Myocyte (in vitro differentiated cells): ENCODE data around the gene TMEM236. TPM values are rescaled to one million over a fixed set of nuclear protein-coding genes. Genes with fewer than 3 reads are reported as not detected.

ENCODE experiments used
- DNase-seq: peaks from one replicate; pipeline ENCODE4 v3.0.0-alpha.2; 2012; ENCODE audit warnings: low read depth
- microRNA counts: library from miRNA; unstranded; fragments of <30 nt; microRNA quantifications from one replicate; lab custom pipeline; 2016
- microRNA-seq: library from miRNA; unstranded; fragments of <30 nt; microRNA quantifications from one replicate; pipeline ENCODE4, GENCODE V29; 2016
- total RNA-seq: library from RNA; depleted of rRNA; stranded (reverse); fragments of >200 nt; gene quantifications from 2 replicates; pipeline ENCODE4 v1.2.3, GENCODE V29; 2014

Gene TMEM236
- total RNA-seq, 1 donor from 2014 or later, result 0.13 TPM

GRCh38 chr10:17817316-17817715, 65.3 kb downstream of the TMEM236 start:
- DNase-seq, result no peak

DNA sequence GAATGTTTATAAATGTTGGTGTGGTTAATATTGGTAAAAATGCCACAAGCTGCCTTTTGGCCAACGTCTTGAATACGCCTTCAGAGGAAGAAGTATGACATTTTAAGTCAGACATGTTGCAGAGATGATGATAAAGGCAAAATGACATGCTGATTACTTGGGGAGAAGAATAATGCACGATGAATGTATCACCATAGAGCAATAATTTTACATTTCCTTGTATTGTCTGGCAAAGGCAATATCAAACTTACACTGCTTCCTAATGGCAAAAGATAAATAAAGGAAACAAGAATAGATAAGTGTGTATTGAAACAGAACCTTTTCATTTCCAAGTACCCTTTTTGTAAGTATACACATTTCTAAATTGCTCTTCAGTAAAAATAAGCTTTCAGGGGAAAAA, 65.8 kb downstream of the TMEM236 start:
- DNase-seq, result no peak

DNA sequence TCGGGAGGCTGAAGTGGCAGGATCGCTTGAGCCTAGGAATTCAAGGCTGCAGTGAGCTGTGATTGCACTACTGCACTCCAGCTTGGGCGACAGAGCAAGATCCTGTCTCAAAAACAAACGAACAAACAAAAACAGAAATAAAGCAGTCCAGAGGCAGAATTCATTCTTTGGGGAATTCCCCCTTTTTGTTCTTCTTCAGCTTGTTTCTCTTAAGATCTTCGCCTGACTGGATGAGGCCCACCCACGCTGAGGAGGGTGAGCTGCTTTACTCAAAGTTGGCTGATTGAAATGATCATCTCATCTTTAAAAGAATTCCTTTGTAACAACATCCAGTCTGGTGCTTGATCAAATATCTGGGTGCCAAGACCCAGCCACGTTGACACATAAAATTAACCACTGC, 67.8 kb downstream of the TMEM236 start:
- no peak for DNase-seq

DNA sequence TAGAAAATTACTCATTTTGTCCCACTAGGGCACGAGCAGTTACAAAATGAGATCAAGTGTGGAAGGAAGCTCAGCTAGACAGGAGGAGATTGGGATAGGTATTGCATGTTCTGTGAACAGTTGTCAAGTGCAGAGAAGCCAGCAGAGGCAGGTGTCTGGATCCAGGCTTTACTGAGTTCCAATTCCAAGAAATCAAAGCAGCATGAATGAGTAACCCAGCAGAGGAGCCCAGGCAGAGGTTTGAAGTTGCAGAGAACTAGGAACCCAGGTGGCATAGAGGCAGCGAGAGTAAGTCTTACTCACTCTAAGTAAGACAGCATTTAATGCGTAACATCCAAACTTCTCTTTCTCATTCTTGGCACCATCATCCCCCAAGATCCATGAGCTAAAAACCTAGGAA, 68.9 kb downstream of the TMEM236 start:
- no peak for DNase-seq

- DNase-seq, result no peak
Observed at GRCh38 chr10:17821893-17822292, 69.9 kb downstream of the TMEM236 start.

DNA sequence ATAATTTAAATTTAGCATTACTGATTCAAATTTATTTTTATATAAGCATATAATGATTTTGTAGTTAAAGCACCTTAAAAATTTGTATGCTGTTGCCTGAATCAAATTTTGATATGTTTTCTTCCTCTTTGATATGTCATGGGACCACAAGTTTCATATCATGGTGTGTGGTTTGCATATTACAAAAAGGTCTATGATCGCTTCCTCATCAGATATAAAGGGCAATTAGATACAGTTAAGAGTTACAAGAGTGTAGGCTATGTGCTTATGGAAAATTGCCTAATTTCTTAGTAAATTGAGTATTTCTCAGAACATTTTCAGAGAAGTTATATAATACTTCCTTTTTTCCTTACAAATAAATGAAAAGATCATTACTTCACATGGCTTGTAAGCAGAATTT, 79.3 kb downstream of the TMEM236 start:
- no peak for DNase-seq

- DNase-seq, result no peak
Observed at GRCh38 chr10:17831896-17832295, 79.9 kb downstream of the TMEM236 start.

DNA sequence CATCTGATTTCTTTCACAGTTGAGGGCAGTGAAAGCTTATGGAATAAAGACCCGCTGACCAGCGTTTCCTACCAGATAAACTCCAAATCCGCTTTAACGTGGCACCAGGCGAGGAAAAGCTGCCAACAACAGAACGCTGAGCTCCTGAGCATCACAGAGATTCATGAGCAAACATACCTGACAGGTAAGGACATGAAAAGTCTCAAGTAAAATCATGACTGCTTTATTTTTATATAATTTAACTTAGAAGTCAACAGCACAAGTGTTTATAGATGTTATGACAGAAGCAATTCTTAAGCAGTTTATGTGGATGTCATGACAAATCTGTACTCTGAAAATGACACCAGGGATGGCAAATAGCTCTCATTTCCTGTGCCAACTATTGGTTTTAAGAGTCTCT, 81.7 kb downstream of the TMEM236 start:
- DNase-seq, result no peak

DNA sequence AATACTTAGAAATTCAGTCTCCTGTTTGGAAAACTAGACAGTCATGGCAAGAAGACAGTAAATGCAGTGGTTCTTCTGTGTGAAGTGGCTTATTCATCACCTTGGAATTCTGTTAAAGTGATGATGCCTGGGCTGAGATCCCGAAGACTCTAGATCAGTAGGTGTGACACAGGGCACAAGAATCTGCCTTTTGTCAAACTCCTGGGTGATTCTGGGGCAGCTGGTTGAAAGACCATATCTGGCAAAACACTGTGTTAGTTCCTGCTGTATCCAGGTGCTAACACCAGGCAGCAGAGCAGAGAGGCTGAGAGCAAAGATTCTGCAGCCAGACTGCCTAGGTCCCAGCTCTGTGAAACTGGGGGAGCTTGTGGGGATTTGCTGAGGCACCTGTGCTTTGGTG, 83.7 kb downstream of the TMEM236 start:
- DNase-seq, result peak; percentile 44

GRCh38 chr10:17836942-17837341, 84.9 kb downstream of the TMEM236 start:
- peak; percentile 20 for DNase-seq

GRCh38 chr10:17838080-17838648, 86.2 kb downstream of the TMEM236 start:
- DNase-seq, result no peak

GRCh38 chr10:17841050-17841449, 89.0 kb downstream of the TMEM236 start:
- DNase-seq, result no peak

DNA sequence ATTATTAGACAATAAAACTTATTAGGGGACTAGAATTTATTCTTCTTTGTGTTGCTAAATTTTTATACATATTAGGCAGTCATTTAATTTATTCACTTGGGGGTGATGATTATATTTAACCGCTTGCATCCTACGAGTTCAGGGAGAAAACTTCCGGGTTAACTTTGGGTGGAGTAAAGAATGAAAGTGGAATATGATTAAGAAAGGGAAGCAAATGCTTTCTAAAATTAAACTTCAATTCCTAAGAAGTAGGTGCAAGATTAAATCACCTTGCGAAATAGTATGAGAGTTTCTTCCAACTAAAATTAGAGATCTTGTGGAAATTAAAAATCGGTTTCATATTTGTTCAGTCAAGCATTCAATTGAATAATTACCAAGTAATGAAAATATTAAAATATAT, 90.6 kb downstream of the TMEM236 start:
- no peak for DNase-seq

DNA sequence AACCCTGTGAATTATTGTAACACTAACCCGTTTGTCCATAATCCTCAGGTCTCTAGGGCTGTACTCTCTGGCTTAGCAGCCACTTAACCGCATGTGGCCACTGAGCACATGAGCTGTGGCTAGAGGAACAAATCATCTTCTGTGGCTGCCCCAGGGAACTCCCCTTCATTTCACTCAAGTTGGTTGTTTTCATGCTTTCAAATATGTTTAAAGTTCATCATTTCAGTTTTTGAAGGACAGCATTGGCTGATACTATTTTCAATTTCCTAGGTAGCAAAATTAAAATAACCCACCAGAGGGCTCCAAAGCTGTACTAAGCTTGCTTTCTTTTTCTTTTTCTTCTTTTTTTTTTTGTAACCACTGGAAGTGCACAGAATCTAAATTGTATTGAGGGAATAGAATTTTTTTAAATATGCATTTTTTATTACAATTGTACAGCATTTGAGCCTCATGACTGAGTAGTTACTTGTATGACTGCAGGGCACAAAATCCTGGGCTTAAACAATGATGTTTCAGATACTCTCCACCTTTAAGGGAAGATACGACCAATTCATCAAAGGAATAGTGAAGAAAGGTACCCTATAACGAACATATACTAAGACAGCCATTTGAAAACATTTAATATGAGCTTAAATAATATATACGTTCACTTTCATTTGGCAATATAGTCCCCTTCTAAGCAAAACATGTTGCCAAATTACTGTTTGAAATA, 95.7 kb downstream of the TMEM236 start:
- DNase-seq, result peak; percentile 59

GRCh38 chr10:17848646-17849045, 96.6 kb downstream of the TMEM236 start:
- no peak for DNase-seq

MicroRNA genes within 50 kb of the gene (microRNA counts, 767-probe panel; counts per million panel counts)
- not detected for microRNA hsa-miR-511 (lab: Ali Mortazavi, UCI)

Small RNA genes within 50 kb of the gene (microRNA-seq; reads per million reads assigned to microRNA genes)
- not detected for gene MIR511

Other genes with a start within 250 kb of the TMEM236 start
- 123 and 217 TPM in 2 replicates for gene HACD1, start 134.8 kb upstream of the TMEM236 start, total RNA-seq
- gene STAM, start 108.0 kb upstream of the TMEM236 start, total RNA-seq, result 75.2 and 77.6 TPM in 2 replicates
- 0.05 TPM in 2 replicates for gene MRC1, start 57.1 kb downstream of the TMEM236 start, total RNA-seq
- gene SLC39A12, start 199.7 kb downstream of the TMEM236 start, total RNA-seq, result not detected in 2 replicates